HG02623 (cell line): Measurements from ENCODE around the gene TMEM147.

ENCODE experiments used
- ATAC-seq: cut with Tn5 transposase; IDR thresholded peaks from one replicate; pipeline ENCODE4 v1.9.1; 2021; ENCODE audit warnings: moderate library complexity; ENCODE audit not compliant: unreplicated experiment

The TMEM147 gene

GRCh38 chr19:35518313-35518712 lies 27.1 kb upstream of the TMEM147 start:
- no peak for ATAC-seq

GRCh38 chr19:35519291-35519690 lies 26.1 kb upstream of the TMEM147 start:
- no peak for ATAC-seq

GRCh38 chr19:35521124-35521743 lies 24.2 kb upstream of the TMEM147 start:
- ATAC-seq = no peak

GRCh38 chr19:35522745-35523327 lies 22.6 kb upstream of the TMEM147 start:
- ATAC-seq = no peak

- no peak for ATAC-seq
These were observed 21.1 kb upstream of the TMEM147 start for GRCh38 chr19:35524181-35524837.

- no peak for ATAC-seq
These were observed 19.6 kb upstream of the TMEM147 start for GRCh38 chr19:35525873-35526272.

GRCh38 chr19:35528218-35529038 lies 17.0 kb upstream of the TMEM147 start, which contains the start of gene SBSN:
Gene SBSN (minus strand): TSS chr19:35528311. CDS start chr19:35528281, 30 bp downstream.
- ATAC-seq = no peak

- no peak for ATAC-seq
These were observed 15.9 kb upstream of the TMEM147 start for GRCh38 chr19:35529241-35530218.

- no peak for ATAC-seq
These were observed 14.1 kb upstream of the TMEM147 start for GRCh38 chr19:35531291-35531690.

- no peak for ATAC-seq
These were observed 12.1 kb upstream of the TMEM147 start, which contains the start of gene GAPDHS for GRCh38 chr19:35533201-35533821. Gene GAPDHS (plus strand): TSS chr19:35533456. CDS start chr19:35533528, 72 bp downstream.

- ATAC-seq = no peak
These were observed 11.5 kb upstream of the TMEM147 start for GRCh38 chr19:35533822-35534392.

GRCh38 chr19:35534803-35535480 lies 10.5 kb upstream of the TMEM147 start:
- ATAC-seq = no peak

- ATAC-seq = no peak
These were observed 6.1 kb upstream of the TMEM147 start for GRCh38 chr19:35539314-35539713.

GRCh38 chr19:35539850-35540249 lies 5.6 kb upstream of the TMEM147 start:
- ATAC-seq = no peak

GRCh38 chr19:35540356-35540927 lies 5.0 kb upstream of the TMEM147 start:
- no peak for ATAC-seq

- ATAC-seq = no peak
These were observed 3.2 kb upstream of the TMEM147 start for GRCh38 chr19:35542209-35542608.

- no peak for ATAC-seq
These were observed 1.9 kb upstream of the TMEM147 start for GRCh38 chr19:35543280-35544109.
